Parathyroid adenoma (tissue), 2 donors: ENCODE results near the gene OBP2B.
"Not testable (repeated sequence)": the region's sequence is repeated elsewhere in the genome, so short reads cannot be mapped to it uniquely, and the experiment has no call there.

Source experiments
- H2AFZ ChIP-seq: fragments of 300-600 bp; sonication (generic); one replicate; pipeline ENCODE4 v1.7.0; 2017; ENCODE audit warnings: antibody characterized with exemption, mild to moderate bottlenecking
- H3K27ac ChIP-seq: fragments of 300-600 bp; sonication (generic); one replicate; pipeline ENCODE4 v1.7.0; 2017
- H3K27me3 ChIP-seq: fragments of 300-600 bp; sonication (generic); one replicate; pipeline ENCODE4 v1.7.0; 2017; ENCODE audit warnings: low read length; ENCODE audit not compliant: control insufficient read depth, insufficient read depth
- H3K36me3 ChIP-seq: fragments of 300-600 bp; sonication (generic); one replicate; pipeline ENCODE4 v1.7.0; 2017; ENCODE audit warnings: low read length; ENCODE audit not compliant: control insufficient read depth, insufficient read depth
- H3K4me1 ChIP-seq: fragments of 300-600 bp; sonication (generic); one replicate; pipeline ENCODE4 v1.7.0; 2017; ENCODE audit warnings: control low read depth
- H3K4me2 ChIP-seq: fragments of 300-600 bp; sonication (generic); one replicate; pipeline ENCODE4 v1.7.0; 2017; ENCODE audit warnings: low read length
- H3K4me3 ChIP-seq: fragments of 300-600 bp; sonication (generic); one replicate; pipeline ENCODE4 v1.7.0; 2017; ENCODE audit warnings: low read depth, low read length
- H3K79me2 ChIP-seq: fragments of 300-600 bp; sonication (generic); one replicate; pipeline ENCODE4 v1.7.0; 2017; ENCODE audit warnings: control low read depth
- H3K9ac ChIP-seq: fragments of 300-600 bp; sonication (generic); one replicate; pipeline ENCODE4 v1.7.0; 2017; ENCODE audit warnings: mild to moderate bottlenecking
- H3K9me3 ChIP-seq: fragments of 300-600 bp; sonication (generic); one replicate; pipeline ENCODE4 v1.7.0; 2017; ENCODE audit warnings: low read length; ENCODE audit not compliant: control insufficient read depth
- TF ChIP-seq, protein P1 (sequence below): fragments of 300-600 bp; sonication (generic); IDR thresholded peaks from one replicate; pipeline ENCODE4 v1.7.0; 2017; ENCODE audit warnings: antibody characterized with exemption, mild to moderate bottlenecking
- donor health status: primary hyperparathyroidism.

The OBP2B gene

DNA sequence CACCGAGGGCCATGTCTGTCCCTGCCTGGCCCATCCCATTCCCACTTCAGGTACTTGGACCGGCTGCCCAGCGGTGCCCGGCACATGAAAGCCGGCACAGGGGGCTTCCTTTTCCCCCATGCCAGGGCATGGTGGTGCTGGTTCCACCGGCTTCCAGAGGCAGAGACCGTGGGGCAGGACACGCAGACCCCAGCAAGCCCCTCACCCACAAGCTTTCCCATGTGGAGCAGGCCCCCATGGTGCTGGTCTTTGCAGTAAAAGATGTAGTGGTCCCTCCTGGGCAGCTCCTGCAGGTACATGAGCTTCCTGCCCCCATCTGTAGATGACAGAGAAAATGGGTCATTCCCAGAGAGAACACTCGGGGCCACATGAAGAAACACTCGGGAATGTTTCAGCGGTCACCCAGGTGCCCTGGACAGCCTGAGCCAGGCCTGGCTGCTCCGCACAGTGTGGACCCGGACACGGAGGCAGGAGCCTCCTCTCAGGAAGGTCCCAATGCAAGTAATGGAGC is 2.0 kb downstream of the OBP2B start:
- no peak overlapping the region for H3K4me2 ChIP-seq
- H3K9me3 ChIP-seq = no peaks in the 10 kb centered on the region
- no peaks in the 10 kb centered on the region for H3K79me2 ChIP-seq
- H3K9ac ChIP-seq = no peak overlapping the region
- no peaks in the 10 kb centered on the region for H3K27me3 ChIP-seq
- no peak overlapping the region for H3K4me3 ChIP-seq
- H3K4me1 ChIP-seq = no peaks in the 10 kb centered on the region
- H2AFZ ChIP-seq = no peak overlapping the region
- TF ChIP-seq, protein P1, sequence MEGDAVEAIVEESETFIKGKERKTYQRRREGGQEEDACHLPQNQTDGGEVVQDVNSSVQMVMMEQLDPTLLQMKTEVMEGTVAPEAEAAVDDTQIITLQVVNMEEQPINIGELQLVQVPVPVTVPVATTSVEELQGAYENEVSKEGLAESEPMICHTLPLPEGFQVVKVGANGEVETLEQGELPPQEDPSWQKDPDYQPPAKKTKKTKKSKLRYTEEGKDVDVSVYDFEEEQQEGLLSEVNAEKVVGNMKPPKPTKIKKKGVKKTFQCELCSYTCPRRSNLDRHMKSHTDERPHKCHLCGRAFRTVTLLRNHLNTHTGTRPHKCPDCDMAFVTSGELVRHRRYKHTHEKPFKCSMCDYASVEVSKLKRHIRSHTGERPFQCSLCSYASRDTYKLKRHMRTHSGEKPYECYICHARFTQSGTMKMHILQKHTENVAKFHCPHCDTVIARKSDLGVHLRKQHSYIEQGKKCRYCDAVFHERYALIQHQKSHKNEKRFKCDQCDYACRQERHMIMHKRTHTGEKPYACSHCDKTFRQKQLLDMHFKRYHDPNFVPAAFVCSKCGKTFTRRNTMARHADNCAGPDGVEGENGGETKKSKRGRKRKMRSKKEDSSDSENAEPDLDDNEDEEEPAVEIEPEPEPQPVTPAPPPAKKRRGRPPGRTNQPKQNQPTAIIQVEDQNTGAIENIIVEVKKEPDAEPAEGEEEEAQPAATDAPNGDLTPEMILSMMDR = no peak
- H3K27ac ChIP-seq = no peak overlapping the region
- no peaks in the 10 kb centered on the region for H3K36me3 ChIP-seq

DNA sequence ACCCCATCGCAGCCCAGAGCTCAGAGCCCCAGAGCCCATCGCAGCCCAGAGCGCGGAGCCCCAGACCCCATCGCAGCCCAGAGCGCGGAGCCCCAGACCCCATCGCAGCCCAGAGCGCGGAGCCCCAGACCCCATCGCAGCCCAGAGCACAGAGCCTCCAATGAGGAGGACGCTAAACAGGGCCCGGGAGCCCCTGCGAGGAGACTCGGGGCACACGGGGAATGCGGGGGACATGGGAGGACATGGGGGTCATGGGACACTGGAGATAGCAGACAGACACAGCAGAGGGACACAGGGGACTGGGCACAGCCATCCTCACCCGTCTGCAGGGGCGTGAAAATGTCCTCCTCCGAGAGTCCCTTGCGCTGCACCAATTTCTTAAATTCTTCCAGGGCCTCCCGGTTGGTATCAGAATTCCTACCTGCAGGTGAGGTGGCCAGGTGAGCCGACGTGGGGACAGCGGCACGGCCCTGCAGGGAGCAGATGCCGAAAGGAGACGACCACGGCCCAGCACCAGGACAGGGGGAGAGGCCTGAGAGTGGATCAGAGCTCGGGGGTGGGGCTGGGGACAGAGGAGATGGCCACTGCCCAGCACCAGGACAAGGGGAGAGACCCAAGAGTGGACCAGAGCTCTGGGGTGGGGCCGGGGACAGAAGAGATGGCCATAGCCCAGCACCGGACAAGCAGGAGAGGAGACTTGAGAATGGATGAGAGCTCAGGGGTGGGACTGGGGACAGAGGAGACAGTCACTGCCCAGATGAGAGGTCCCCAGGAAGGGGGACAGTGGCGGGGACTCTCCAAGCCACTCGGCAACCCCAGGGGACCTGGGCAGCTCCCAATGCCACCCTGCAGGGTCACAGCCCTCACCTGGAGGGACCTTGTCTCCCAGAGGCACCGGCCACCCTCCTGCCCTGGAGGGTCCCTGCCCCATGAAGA is 2.8 kb downstream of the OBP2B start:
- no peak overlapping the region for H2AFZ ChIP-seq
- H3K27me3 ChIP-seq = no peaks in the 10 kb centered on the region
- H3K79me2 ChIP-seq = no peaks in the 10 kb centered on the region
- H3K4me2 ChIP-seq = no peak overlapping the region
- H3K27ac ChIP-seq = no peak overlapping the region
- TF ChIP-seq, protein P1 = no peak
- no peaks in the 10 kb centered on the region for H3K4me1 ChIP-seq
- no peaks in the 10 kb centered on the region for H3K36me3 ChIP-seq
- H3K9me3 ChIP-seq = no peaks in the 10 kb centered on the region
- H3K9ac ChIP-seq = no peak overlapping the region
- no peak overlapping the region for H3K4me3 ChIP-seq

DNA sequence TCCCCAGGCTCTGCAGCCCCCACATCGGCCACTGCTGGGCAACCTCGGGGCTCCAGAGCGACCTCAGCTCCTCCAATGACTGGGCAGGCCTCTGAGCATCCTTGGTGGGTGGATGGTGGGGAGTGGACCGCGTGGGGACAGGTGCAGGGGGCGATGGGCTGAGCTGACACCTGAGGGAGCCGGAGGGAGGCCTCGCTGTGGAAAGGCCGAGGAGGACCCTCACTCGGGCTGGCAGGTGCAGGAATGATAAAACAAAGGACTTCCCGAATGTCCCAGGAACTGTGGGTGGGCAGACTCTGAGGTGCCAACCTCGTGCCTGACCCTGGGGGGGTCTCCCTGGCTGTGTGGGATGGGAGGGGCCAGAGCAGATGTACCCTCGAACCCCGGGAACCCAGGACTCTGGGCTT is 3.6 kb downstream of the OBP2B start:
- H3K4me1 ChIP-seq, H3K9ac ChIP-seq, H3K4me3 ChIP-seq, H3K4me2 ChIP-seq, H3K27me3 ChIP-seq, H3K27ac ChIP-seq, H3K36me3 ChIP-seq, H2AFZ ChIP-seq, H3K79me2 ChIP-seq, H3K9me3 ChIP-seq: not testable (repeated sequence)

DNA sequence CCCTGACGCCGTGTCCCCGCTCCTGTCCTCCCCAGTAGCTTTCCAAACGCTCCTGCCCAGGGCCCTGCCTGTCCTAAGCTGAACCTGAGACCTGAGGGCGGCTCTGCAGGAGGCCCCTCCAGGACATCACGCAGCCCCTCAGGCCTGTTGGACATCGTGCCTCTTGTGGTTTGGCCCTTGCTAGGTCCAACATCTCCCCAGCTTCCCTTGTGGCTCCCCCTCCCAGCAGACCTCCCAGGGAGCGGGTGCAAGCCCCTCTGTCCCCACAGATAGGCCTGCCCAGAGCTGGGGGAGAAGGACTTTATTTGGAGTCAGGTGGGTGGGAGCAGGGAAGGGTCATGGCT is 4.1 kb downstream of the OBP2B start:
- Histone ChIP-seq H3K36me3 (no peaks in the 10 kb centered on the region), H3K27ac (no peak overlapping the region), H2AFZ (no peak overlapping the region), H3K9me3 (no peaks in the 10 kb centered on the region), H3K79me2 (no peaks in the 10 kb centered on the region), H3K4me3 (no peak overlapping the region), H3K4me2 (no peak overlapping the region), H3K9ac (no peak overlapping the region), H3K4me1 (no peaks in the 10 kb centered on the region), H3K27me3 (no peaks in the 10 kb centered on the region)
- TF ChIP-seq, protein P1 = no peak

DNA sequence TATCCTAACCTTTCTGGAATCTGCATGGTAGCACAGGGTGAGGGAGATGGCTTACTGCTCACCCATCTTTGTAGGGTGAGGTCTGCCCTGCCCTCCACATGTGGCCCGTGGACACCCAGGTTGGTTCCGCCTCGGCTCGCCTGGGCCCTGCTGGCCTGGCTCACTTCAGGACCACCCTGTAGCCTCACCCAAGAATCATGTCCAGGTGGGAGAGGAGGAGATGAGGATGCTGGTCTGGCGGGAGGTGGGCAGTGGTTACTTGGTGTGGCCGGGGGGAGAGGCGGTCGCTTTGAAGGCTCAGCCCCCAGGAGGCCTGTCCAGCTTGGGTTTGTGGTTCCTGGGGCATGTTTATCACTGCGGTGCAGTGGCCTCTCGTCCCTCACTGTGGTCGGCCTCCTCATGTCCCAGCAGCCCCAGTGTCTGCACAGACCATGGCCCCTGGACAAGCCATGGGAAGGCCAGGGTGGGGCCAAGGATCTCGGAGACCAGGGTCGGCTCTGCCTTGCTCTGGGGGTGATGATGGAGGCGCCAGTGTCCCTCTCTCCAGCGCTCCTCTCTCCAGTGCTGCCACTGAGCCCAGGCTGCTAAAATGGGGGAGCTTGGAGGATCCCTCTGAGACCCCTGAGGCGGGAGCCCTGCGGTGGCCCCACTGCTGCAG is 4.6 kb downstream of the OBP2B start:
- no peaks in the 10 kb centered on the region for H3K9me3 ChIP-seq
- no peaks in the 10 kb centered on the region for H3K27me3 ChIP-seq

More for the DNA sequence above, 4.6 kb downstream of the OBP2B start:
- Histone ChIP-seq H2AFZ (no peak overlapping the region), H3K9ac (no peak overlapping the region), H3K4me3 (no peak overlapping the region), H3K79me2 (no peaks in the 10 kb centered on the region), H3K4me1 (no peaks in the 10 kb centered on the region), H3K36me3 (no peaks in the 10 kb centered on the region), H3K27ac (no peak overlapping the region), H3K4me2 (no peak overlapping the region)
- TF ChIP-seq, protein P1 = no peak
